HepG2 (cell line): ENCODE data around the gene SLC5A10. TPM values are rescaled to one million over a fixed set of nuclear protein-coding genes. Genes with fewer than 3 reads are reported as not detected.

ENCODE experiments used
- ATAC-seq: fragments of 200-7000 bp; cut with Tn5 transposase; 3 replicates; pipeline ENCODE4 v1.9.1; 2020; ENCODE audit warnings: mild to moderate bottlenecking, moderate library complexity
- BruUV-seq: library from RNA; stranded (reverse); fragments of 400-500 nt; replicated peaks from 2 replicates; lab custom pipeline; 2021; lab: Mats Ljungman, UMichigan
- CTCF ChIA-PET: fragments of 300-600 bp; formaldehyde crosslinking; extraction: SDS; loops from one replicate; lab custom pipeline; 2021; ENCODE audit warnings: low total read pairs, inconsistent platforms, low intra/inter-chr PET ratio; lab: Yijun Ruan, JAX
- POLR2A ChIA-PET: fragments of 350-600 bp; sonication (Branson Sonifier 250); formaldehyde crosslinking; loops from one replicate; lab custom pipeline; 2020; ENCODE audit warnings: antibody characterized with exemption, inconsistent platforms; lab: Yijun Ruan, JAX
- DNase-seq: peaks from one replicate; pipeline ENCODE4 v3.0.0-alpha.2; 2015; ENCODE audit warnings: low spot score
- FAIRE-seq: peaks from 3 replicates; lab custom pipeline; 2011; peaks lifted over from hg19 to GRCh38; lab: Jason Lieb, UNC
- H2AFZ ChIP-seq: one replicate; pipeline ENCODE4 v1.6.1; 2011; ENCODE audit warnings: low read length, inconsistent platforms
- H3K27ac ChIP-seq: fragments of 300-600 bp; 3 replicates; pipeline ENCODE4 v1.8.0; 2011; ENCODE audit warnings: mixed run types, mild to moderate bottlenecking, mixed read lengths, low read length, inconsistent platforms; ENCODE audit not compliant: insufficient read depth; ENCODE audit errors: extremely low read length
- H3K27me3 ChIP-seq, 2 experiments: fragments of 200-600 bp in 1 of 2; 2 replicates in 1 of 2; 3 replicates in 1 of 2; pipeline versions ENCODE4 v1.6.0 to v1.8.0; 2011; ENCODE audit warnings: low read length in 2 of 2, mild to moderate bottlenecking in 2 of 2, moderate library complexity in 2 of 2, inconsistent platforms in 1 of 2; ENCODE audit not compliant: insufficient read depth in 2 of 2, control insufficient read depth in 1 of 2
- H3K36me3 ChIP-seq, 2 experiments: fragments of 200-600 bp in 1 of 2; replicated peaks in 1 of 2; 2 replicates in 1 of 2; 3 replicates in 1 of 2; pipeline versions ENCODE4 v1.5.1 to v1.8.0; 2011; ENCODE audit warnings: low read length in 2 of 2, inconsistent platforms in 1 of 2; ENCODE audit not compliant: insufficient read depth in 2 of 2, control insufficient read depth in 1 of 2
- H3K4me1 ChIP-seq: 2 replicates; pipeline ENCODE4 v1.5.1; 2012; ENCODE audit warnings: low read length, inconsistent platforms; ENCODE audit not compliant: insufficient read depth
- H3K4me2 ChIP-seq: 2 replicates; pipeline ENCODE4 v1.6.0; 2011; ENCODE audit warnings: low read depth, low read length, inconsistent platforms
- H3K4me3 ChIP-seq, 3 experiments: fragments of 200-600 bp in 1 of 3; sonication (generic), shearing (Covaris generic) in 1 of 3; replicated peaks in 1 of 3; 2 replicates each; pipeline ENCODE4 v1.5.1; 2011 to 2016; ENCODE audit warnings: low read length in 3 of 3, inconsistent platforms in 2 of 3, low read depth in 2 of 3, mild to moderate bottlenecking in 2 of 3, control low read depth in 1 of 3, mixed read lengths in 1 of 3; ENCODE audit not compliant: insufficient read depth in 1 of 3
- H3K79me2 ChIP-seq: one replicate; pipeline ENCODE4 v1.6.1; 2011; ENCODE audit warnings: low read length, inconsistent platforms; ENCODE audit not compliant: insufficient read depth
- H3K9ac ChIP-seq: 2 replicates; pipeline ENCODE4 v1.6.0; 2011; ENCODE audit warnings: mild to moderate bottlenecking, low read depth, low read length, inconsistent platforms; ENCODE audit not compliant: insufficient read depth
- H3K9me3 ChIP-seq: 2 replicates; pipeline ENCODE4 v1.5.1; 2012; ENCODE audit warnings: mild to moderate bottlenecking, low read length
- H4K20me1 ChIP-seq: 2 replicates; pipeline ENCODE4 v1.6.0; 2011; ENCODE audit warnings: inconsistent platforms, mild to moderate bottlenecking, low read length, moderate library complexity; ENCODE audit not compliant: insufficient read depth
- AGO1 ChIP-seq: fragments of 200-400 bp; formaldehyde crosslinking; IDR thresholded peaks from 2 replicates; pipeline ENCODE4 v1.6.1; 2017; ENCODE audit warnings: mild to moderate bottlenecking, low read depth, low read length, moderate library complexity; ENCODE audit not compliant: poor library complexity, severe bottlenecking
- SMARCC2 ChIP-seq: fragments of 450-650 bp; IDR thresholded peaks from 2 replicates; pipeline ENCODE4 v1.6.1; 2017; ENCODE audit warnings: antibody characterized with exemption, mild to moderate bottlenecking
- SOX6 ChIP-seq, 2 experiments: fragments of 450-650 bp in 1 of 2; sonication (generic) in 1 of 2; formaldehyde crosslinking in 1 of 2; IDR thresholded peaks; 2 replicates each; pipeline versions ENCODE4 v1.4.0 to v1.6.1; 2017 to 2020; ENCODE audit warnings: antibody characterized with exemption in 1 of 2, mild to moderate bottlenecking in 1 of 2, missing genetic modification reagents in 1 of 2
- THAP11 ChIP-seq: IDR thresholded peaks from 2 replicates; pipeline ENCODE4 v1.6.1; 2016; ENCODE audit warnings: missing biosample characterization, missing genetic modification reagents
- YEATS2 ChIP-seq: sonication (generic); formaldehyde crosslinking; IDR thresholded peaks from 2 replicates; pipeline ENCODE4 v1.4.0; 2020; ENCODE audit warnings: missing genetic modification reagents, borderline replicate concordance
- ZNF343 ChIP-seq: sonication (generic); formaldehyde crosslinking; IDR thresholded peaks from 2 replicates; pipeline ENCODE4 v1.4.0; 2020; ENCODE audit warnings: mild to moderate bottlenecking, missing genetic modification reagents
- ZNF792 ChIP-seq: IDR thresholded peaks from 2 replicates; pipeline ENCODE4 v1.6.1; 2016
- WGBS: methylation state at CpG from one replicate; pipeline ENCODE4 v1.1.6; 2017; ENCODE audit warnings: low lambda C conversion rate; 5-methylcytosine and 5-hydroxymethylcytosine counted together
- in situ Hi-C: cut with HindIII; loops from 2 replicates; pipeline ENCODE4 v1.10.0; 2017; ENCODE audit warnings: low pct_unique_long_range_greater_than_20kb; ENCODE audit not compliant: extremely low pct_ligation_motif_present
- intact Hi-C: fragments of 100-400 bp; cut with micrococcal nuclease; formaldehyde crosslinking; loops from one replicate; pipeline ENCODE4 v1.10.0; 2022; ENCODE audit not compliant: unreplicated experiment
- polyA plus RNA-seq, 8 experiments: library from polyadenylated mRNA; depleted of rRNA in 3 of 8; stranded (reverse) in 7 of 8; unstranded in 1 of 8; fragments of >200 nt; fragmentation: Illumina TruSeq in 4 of 8; extraction: Trizol in 4 of 8; gene quantifications; 2 replicates each; pipeline versions ENCODE4 v1.2.1 to v1.2.3, GENCODE V29; 2011 to 2016; ENCODE audit warnings: low read depth in 4 of 8, missing spikeins in 1 of 8, mixed read lengths in 1 of 8; ENCODE audit not compliant: insufficient read depth in 1 of 8
- total RNA-seq, 5 experiments: library from RNA; depleted of rRNA; stranded (reverse); fragments of >200 nt; fragmentation: Illumina TruSeq; extraction: Trizol; gene quantifications; 2 replicates each; pipeline ENCODE4 v1.2.3, GENCODE V29; 2016; ENCODE audit warnings: low read depth in 1 of 5
- TF ChIP-seq, protein P1 (sequence below): sonication (generic); formaldehyde crosslinking; IDR thresholded peaks from 2 replicates; pipeline ENCODE4 v1.5.0; 2020; ENCODE audit warnings: mild to moderate bottlenecking, missing genetic modification reagents, borderline replicate concordance
- TF ChIP-seq, protein P2 (sequence below): sonication (generic); formaldehyde crosslinking; IDR thresholded peaks from 2 replicates; pipeline ENCODE4 v1.4.0; 2020; ENCODE audit warnings: missing genetic modification reagents
- TF ChIP-seq, protein P3 (sequence below): conservative IDR thresholded peaks from 2 replicates; pipeline ENCODE4 v1.6.1; 2018; ENCODE audit warnings: missing genetic modification reagents
- TF ChIP-seq, protein P4 (sequence below): sonication (generic); formaldehyde crosslinking; IDR thresholded peaks from 2 replicates; pipeline ENCODE4 v1.4.0; 2020; ENCODE audit warnings: missing genetic modification reagents, borderline replicate concordance

The SLC5A10 gene
- total and polyA plus RNA-seq, 2 of the 13 experiments (the other 11 are each of a cell fraction or from before 2014, with no cell fraction given): 0.05 TPM; not detected in 1

DNA sequence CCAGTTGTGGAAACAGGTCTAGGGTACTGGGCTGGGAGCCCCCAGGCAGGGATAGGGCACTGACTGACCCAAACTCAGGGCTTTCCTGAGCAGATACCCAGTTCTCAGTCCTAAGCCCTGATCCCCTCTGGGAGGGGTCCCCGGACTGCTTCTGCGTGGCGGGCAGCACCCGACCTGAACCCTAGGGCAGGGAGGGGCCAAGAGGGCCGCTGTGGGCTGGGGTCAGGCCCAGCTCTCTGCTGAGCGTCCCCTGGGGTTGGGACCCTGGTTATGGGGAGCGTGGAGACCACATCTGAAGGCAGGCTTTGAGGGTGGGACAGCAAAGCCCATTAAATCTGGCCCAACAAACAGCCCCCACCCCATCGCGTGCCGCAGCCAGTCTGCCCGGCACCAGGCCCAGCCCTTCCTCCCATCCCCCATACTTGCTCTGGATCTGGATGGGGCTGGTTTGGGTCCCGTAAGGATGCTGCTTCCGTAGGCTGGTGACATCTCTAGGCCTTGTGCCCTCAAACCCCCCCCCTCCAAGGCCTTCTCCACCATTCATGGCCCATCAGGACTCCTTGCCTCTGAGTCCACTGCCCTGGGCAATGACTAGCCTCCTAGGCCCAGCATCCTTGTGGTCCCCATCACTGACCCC, 53.3 kb downstream of the SLC5A10 start:
- in situ Hi-C loops: no loop called here
- intact Hi-C loops: no loop called here
- Histone ChIP-seq H3K36me3 (peaks cover 0 to 11% of the 10 kb centered on the region in 2 experiments), H3K4me3 (peak overlapping the region; percentile 75 to 84 (median 77)), H4K20me1 (peaks cover 25% of the 10 kb centered on the region), H3K4me1 (peaks cover 75% of the 10 kb centered on the region), H3K27ac (peak overlapping the region; percentile 93), H3K27me3 (no peaks in the 10 kb centered on the region; a peak in 1 of 5 replicates), H3K4me2 (peak overlapping the region; percentile 100), H2AFZ (no peak overlapping the region), H3K79me2 (peaks cover 32% of the 10 kb centered on the region), H3K9ac (peak overlapping the region; percentile 85), H3K9me3 (no peaks in the 10 kb centered on the region)
- CTCF ChIA-PET: no interaction called here
- 0% methylated on average over 2 of the region's 13 CpGs for WGBS
- POLR2A ChIA-PET: interaction anchor here (1.1 to 3.4 kb wide), 11 partner anchors 8 to 86 kb away, joined by 3 to 27 read pairs (median 10); no protein-coding TSS in a partner anchor
- ATAC-seq (peak; percentile 30), DNase-seq (peak; percentile 41), FAIRE-seq (peak; percentile 28)
- BruUV-seq: TSS peak; percentile 97
- TF ChIP-seq SOX6 (IDR thresholded peaks at IDR 0.05) (no peak), SOX6 (CRISPR knock-in tag; IDR thresholded peaks at IDR 0.05) (no peak; the same call in 1 of the 2 replicates), SMARCC2 (no peak), ZNF343 (no peak), AGO1 (no peak), ZNF792 (CRISPR knock-in tag) (peak; percentile 3; the same call in 1 of the 2 replicates), YEATS2 (CRISPR knock-in tag) (no peak), THAP11 (CRISPR knock-in tag) (no peak)
- TF ChIP-seq, protein P1, sequence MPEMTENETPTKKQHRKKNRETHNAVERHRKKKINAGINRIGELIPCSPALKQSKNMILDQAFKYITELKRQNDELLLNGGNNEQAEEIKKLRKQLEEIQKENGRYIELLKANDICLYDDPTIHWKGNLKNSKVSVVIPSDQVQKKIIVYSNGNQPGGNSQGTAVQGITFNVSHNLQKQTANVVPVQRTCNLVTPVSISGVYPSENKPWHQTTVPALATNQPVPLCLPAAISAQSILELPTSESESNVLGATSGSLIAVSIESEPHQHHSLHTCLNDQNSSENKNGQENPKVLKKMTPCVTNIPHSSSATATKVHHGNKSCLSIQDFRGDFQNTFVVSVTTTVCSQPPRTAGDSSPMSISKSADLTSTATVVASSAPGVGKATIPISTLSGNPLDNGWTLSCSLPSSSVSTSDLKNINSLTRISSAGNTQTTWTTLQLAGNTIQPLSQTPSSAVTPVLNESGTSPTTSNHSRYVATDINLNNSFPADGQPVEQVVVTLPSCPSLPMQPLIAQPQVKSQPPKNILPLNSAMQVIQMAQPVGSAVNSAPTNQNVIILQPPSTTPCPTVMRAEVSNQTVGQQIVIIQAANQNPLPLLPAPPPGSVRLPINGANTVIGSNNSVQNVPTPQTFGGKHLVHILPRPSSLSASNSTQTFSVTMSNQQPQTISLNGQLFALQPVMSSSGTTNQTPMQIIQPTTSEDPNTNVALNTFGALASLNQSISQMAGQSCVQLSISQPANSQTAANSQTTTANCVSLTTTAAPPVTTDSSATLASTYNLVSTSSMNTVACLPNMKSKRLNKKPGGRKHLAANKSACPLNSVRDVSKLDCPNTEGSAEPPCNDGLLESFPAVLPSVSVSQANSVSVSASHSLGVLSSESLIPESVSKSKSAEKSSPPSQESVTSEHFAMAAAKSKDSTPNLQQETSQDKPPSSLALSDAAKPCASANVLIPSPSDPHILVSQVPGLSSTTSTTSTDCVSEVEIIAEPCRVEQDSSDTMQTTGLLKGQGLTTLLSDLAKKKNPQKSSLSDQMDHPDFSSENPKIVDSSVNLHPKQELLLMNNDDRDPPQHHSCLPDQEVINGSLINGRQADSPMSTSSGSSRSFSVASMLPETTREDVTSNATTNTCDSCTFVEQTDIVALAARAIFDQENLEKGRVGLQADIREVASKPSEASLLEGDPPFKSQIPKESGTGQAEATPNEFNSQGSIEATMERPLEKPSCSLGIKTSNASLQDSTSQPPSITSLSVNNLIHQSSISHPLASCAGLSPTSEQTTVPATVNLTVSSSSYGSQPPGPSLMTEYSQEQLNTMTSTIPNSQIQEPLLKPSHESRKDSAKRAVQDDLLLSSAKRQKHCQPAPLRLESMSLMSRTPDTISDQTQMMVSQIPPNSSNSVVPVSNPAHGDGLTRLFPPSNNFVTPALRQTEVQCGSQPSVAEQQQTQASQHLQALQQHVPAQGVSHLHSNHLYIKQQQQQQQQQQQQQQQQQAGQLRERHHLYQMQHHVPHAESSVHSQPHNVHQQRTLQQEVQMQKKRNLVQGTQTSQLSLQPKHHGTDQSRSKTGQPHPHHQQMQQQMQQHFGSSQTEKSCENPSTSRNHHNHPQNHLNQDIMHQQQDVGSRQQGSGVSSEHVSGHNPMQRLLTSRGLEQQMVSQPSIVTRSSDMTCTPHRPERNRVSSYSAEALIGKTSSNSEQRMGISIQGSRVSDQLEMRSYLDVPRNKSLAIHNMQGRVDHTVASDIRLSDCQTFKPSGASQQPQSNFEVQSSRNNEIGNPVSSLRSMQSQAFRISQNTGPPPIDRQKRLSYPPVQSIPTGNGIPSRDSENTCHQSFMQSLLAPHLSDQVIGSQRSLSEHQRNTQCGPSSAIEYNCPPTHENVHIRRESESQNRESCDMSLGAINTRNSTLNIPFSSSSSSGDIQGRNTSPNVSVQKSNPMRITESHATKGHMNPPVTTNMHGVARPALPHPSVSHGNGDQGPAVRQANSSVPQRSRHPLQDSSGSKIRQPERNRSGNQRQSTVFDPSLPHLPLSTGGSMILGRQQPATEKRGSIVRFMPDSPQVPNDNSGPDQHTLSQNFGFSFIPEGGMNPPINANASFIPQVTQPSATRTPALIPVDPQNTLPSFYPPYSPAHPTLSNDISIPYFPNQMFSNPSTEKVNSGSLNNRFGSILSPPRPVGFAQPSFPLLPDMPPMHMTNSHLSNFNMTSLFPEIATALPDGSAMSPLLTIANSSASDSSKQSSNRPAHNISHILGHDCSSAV (CRISPR knock-in tag): no peak
- TF ChIP-seq, protein P2, sequence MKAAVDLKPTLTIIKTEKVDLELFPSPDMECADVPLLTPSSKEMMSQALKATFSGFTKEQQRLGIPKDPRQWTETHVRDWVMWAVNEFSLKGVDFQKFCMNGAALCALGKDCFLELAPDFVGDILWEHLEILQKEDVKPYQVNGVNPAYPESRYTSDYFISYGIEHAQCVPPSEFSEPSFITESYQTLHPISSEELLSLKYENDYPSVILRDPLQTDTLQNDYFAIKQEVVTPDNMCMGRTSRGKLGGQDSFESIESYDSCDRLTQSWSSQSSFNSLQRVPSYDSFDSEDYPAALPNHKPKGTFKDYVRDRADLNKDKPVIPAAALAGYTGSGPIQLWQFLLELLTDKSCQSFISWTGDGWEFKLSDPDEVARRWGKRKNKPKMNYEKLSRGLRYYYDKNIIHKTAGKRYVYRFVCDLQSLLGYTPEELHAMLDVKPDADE: 0 out of 2 replicates have a peak, but pooled peaks have one; percentile 40
- TF ChIP-seq, protein P3, sequence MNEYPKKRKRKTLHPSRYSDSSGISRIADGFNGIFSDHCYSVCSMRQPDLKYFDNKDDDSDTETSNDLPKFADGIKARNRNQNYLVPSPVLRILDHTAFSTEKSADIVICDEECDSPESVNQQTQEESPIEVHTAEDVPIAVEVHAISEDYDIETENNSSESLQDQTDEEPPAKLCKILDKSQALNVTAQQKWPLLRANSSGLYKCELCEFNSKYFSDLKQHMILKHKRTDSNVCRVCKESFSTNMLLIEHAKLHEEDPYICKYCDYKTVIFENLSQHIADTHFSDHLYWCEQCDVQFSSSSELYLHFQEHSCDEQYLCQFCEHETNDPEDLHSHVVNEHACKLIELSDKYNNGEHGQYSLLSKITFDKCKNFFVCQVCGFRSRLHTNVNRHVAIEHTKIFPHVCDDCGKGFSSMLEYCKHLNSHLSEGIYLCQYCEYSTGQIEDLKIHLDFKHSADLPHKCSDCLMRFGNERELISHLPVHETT (CRISPR knock-in tag): no peak
- TF ChIP-seq, protein P4, sequence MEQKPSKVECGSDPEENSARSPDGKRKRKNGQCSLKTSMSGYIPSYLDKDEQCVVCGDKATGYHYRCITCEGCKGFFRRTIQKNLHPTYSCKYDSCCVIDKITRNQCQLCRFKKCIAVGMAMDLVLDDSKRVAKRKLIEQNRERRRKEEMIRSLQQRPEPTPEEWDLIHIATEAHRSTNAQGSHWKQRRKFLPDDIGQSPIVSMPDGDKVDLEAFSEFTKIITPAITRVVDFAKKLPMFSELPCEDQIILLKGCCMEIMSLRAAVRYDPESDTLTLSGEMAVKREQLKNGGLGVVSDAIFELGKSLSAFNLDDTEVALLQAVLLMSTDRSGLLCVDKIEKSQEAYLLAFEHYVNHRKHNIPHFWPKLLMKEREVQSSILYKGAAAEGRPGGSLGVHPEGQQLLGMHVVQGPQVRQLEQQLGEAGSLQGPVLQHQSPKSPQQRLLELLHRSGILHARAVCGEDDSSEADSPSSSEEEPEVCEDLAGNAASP (CRISPR knock-in tag): no peak
